ENCODE data around the gene PRKAG2. TPM values are rescaled to one million over a fixed set of nuclear protein-coding genes. Genes with fewer than 3 reads are reported as not detected.

The PRKAG2 gene
- polyA plus RNA-seq, 1 of the 3 experiments (the other 2 are of a cell fraction), result 51.6 TPM

DNA sequence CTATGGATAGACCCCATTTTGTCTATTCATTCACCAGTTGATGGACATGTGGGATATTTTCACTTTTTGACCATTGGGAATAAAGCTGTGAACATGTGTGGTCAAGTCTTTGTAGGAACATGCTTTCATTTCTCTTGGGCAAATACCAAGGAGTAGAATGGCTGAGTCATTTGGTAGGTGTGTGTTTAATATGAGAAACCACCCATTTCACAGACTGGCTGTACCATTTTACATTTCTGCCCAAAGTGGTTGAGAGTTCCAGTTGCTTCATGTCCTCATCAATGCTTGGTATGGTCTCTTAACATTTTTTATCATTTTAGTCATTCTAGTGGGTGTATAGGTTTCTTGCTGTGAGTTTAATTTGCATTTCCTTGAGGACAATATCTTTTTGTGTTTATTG is 232.4 kb downstream of the PRKAG2 start:
- Histone ChIP-seq H3K36me3 (replicated peaks in 1 of 2; ENCODE audit: control insufficient read depth in 1 of 2, insufficient read depth in 2 of 2, low read length in 1 of 2) (peaks cover 0 to 3% of the 10 kb centered on the region in 2 experiments), H3F3A (replicated peaks; ENCODE audit: insufficient read depth) (peaks cover 6% of the 10 kb centered on the region), H3K27me3 (ENCODE audit: insufficient read depth) (no peaks in the 10 kb centered on the region), H4K20me1 (ENCODE audit: insufficient read depth) (no peaks in the 10 kb centered on the region), H3K4me1 (ENCODE audit: control insufficient read depth in 1 of 2, insufficient read depth in 2 of 2, low read depth in 1 of 2, low read length in 1 of 2) (no peaks in the 10 kb centered on the region), H3K4me3 (ENCODE audit: low read depth in 2 of 2, low read length in 1 of 2) (no peak overlapping the region), H3K27ac (ENCODE audit: low read depth in 2 of 2, low read length in 1 of 2) (no peak overlapping the region), H3K9me2 (no peaks in the 10 kb centered on the region), H2AFZ (ENCODE audit: low read depth) (no peak overlapping the region), H3K79me2 (ENCODE audit: insufficient read depth) (no peaks in the 10 kb centered on the region), H3K9ac (no peak overlapping the region), H3K9me3 (no peaks in the 10 kb centered on the region), H3K4me2 (no peak overlapping the region)
- POLR2A ChIA-PET, result no interaction called here
- no peak for DNase-seq
- CTCF ChIA-PET, result interaction anchor here (0.6 to 8.2 kb wide), 2 partner anchors 12 to 1091 kb away, joined by 3 to 66 read pairs; no protein-coding TSS in a partner anchor
- TF ChIP-seq SMC3 (IDR thresholded peaks at IDR 0.05; ENCODE audit: low read depth, low read length), result no peak
- TF ChIP-seq, protein P1, sequence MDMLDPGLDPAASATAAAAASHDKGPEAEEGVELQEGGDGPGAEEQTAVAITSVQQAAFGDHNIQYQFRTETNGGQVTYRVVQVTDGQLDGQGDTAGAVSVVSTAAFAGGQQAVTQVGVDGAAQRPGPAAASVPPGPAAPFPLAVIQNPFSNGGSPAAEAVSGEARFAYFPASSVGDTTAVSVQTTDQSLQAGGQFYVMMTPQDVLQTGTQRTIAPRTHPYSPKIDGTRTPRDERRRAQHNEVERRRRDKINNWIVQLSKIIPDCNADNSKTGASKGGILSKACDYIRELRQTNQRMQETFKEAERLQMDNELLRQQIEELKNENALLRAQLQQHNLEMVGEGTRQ (IDR thresholded peaks at IDR 0.05; ENCODE audit: borderline replicate concordance, low read depth, low read length), result no peak
- TF ChIP-seq, protein P2, sequence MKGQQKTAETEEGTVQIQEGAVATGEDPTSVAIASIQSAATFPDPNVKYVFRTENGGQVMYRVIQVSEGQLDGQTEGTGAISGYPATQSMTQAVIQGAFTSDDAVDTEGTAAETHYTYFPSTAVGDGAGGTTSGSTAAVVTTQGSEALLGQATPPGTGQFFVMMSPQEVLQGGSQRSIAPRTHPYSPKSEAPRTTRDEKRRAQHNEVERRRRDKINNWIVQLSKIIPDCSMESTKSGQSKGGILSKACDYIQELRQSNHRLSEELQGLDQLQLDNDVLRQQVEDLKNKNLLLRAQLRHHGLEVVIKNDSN (IDR thresholded peaks at IDR 0.05; ENCODE audit: borderline replicate concordance, low read depth), result no peak
- no peak for TF ChIP-seq TAF1 (IDR thresholded peaks at IDR 0.05; ENCODE audit: borderline replicate concordance, low read depth, low read length)
- no peak for TF ChIP-seq SIN3A (IDR thresholded peaks at IDR 0.05; ENCODE audit: borderline replicate concordance, low read depth, low read length)
- no peak for TF ChIP-seq TCF12 (IDR thresholded peaks at IDR 0.05)
- no peak for TF ChIP-seq NRF1 (IDR thresholded peaks at IDR 0.05; ENCODE audit: low read depth, low read length)

DNA sequence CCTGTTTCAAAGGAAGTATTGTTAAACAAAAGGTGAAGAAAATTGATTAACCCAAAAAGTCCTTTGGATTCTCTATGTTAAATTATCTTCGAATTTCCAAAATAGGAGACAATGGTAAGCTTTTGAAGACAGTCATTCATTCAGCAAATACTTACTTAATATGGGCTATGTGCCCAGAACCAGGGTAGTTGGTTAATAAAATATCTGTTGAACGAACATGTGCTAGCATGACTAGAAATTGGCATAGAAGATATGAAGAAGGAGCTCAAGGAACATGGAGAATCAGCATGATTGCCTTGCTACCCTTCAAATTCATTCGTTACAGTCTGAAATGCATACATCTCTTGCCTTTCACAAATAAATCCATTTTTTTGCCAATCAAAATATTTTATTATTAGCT is 234.2 kb downstream of the PRKAG2 start:
- no peak overlapping the region for H3K9ac ChIP-seq
- H2AFZ ChIP-seq (ENCODE audit: low read depth), result no peak overlapping the region
- no peak overlapping the region for H3K4me2 ChIP-seq
- ChIA-PET POLR2A (no interaction called here), CTCF (interaction anchor here (0.7 to 8.2 kb wide), 12 partner anchors 9 to 292 kb away, joined by 3 to 66 read pairs (median 3); no protein-coding TSS in a partner anchor)
- no peaks in the 10 kb centered on the region for H3K79me2 ChIP-seq (ENCODE audit: insufficient read depth)
- DNase-seq, result no peak
- H3K4me3 ChIP-seq (ENCODE audit: low read depth in 2 of 2, low read length in 1 of 2), result no peak overlapping the region
- TF ChIP-seq YY1 (IDR thresholded peaks at IDR 0.05; ENCODE audit: low read depth), result no peak
- no peak for TF ChIP-seq EP300 (IDR thresholded peaks at IDR 0.05; ENCODE audit: borderline replicate concordance in 1 of 2, low read depth in 1 of 2, low read length in 1 of 2)
- TF ChIP-seq, protein P3, sequence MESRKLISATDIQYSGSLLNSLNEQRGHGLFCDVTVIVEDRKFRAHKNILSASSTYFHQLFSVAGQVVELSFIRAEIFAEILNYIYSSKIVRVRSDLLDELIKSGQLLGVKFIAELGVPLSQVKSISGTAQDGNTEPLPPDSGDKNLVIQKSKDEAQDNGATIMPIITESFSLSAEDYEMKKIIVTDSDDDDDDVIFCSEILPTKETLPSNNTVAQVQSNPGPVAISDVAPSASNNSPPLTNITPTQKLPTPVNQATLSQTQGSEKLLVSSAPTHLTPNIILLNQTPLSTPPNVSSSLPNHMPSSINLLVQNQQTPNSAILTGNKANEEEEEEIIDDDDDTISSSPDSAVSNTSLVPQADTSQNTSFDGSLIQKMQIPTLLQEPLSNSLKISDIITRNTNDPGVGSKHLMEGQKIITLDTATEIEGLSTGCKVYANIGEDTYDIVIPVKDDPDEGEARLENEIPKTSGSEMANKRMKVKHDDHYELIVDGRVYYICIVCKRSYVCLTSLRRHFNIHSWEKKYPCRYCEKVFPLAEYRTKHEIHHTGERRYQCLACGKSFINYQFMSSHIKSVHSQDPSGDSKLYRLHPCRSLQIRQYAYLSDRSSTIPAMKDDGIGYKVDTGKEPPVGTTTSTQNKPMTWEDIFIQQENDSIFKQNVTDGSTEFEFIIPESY (IDR thresholded peaks at IDR 0.05; ENCODE audit: borderline replicate concordance, low read depth), result no peak
- TF ChIP-seq, protein P4, sequence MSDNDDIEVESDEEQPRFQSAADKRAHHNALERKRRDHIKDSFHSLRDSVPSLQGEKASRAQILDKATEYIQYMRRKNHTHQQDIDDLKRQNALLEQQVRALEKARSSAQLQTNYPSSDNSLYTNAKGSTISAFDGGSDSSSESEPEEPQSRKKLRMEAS (IDR thresholded peaks at IDR 0.05; ENCODE audit: low read depth), result no peak
- no peak for TF ChIP-seq JUND (IDR thresholded peaks at IDR 0.05)
- TF ChIP-seq POLR2AphosphoS5 (IDR thresholded peaks at IDR 0.05; ENCODE audit: low read depth, low read length), result no peak
- TF ChIP-seq ELF1 (IDR thresholded peaks at IDR 0.05), result no peak
- TF ChIP-seq RCOR1 (IDR thresholded peaks at IDR 0.05; ENCODE audit: low read length), result no peak
- TF ChIP-seq FOXJ3 (CRISPR knock-in tag; IDR thresholded peaks at IDR 0.05), result no peak
- peaks cover 0 to 3% of the 10 kb centered on the region in 2 experiments for H3K36me3 ChIP-seq (replicated peaks in 1 of 2; ENCODE audit: control insufficient read depth in 1 of 2, insufficient read depth in 2 of 2, low read length in 1 of 2)
- WGBS (ENCODE audit: low lambda C conversion rate), result 67% methylated on average over 3 of the region's 3 CpGs
- peaks cover 6% of the 10 kb centered on the region for H3F3A ChIP-seq (replicated peaks; ENCODE audit: insufficient read depth)
- H3K27ac ChIP-seq (ENCODE audit: low read depth in 2 of 2, low read length in 1 of 2), result no peak overlapping the region
- no peaks in the 10 kb centered on the region for H3K27me3 ChIP-seq (ENCODE audit: insufficient read depth)
- no peaks in the 10 kb centered on the region for H4K20me1 ChIP-seq (ENCODE audit: insufficient read depth)
- H3K4me1 ChIP-seq (ENCODE audit: control insufficient read depth in 1 of 2, insufficient read depth in 2 of 2, low read depth in 1 of 2, low read length in 1 of 2), result no peaks in the 10 kb centered on the region; a peak in 1 of 4 replicates
- H3K9me2 ChIP-seq, result no peaks in the 10 kb centered on the region
- no peaks in the 10 kb centered on the region for H3K9me3 ChIP-seq
